HG03520 (cell line): ENCODE results near the gene KRT74.

Source experiments
- ATAC-seq: cut with Tn5 transposase; IDR thresholded peaks from one replicate; pipeline ENCODE4 v1.9.1; 2021; ENCODE audit warnings: mild to moderate bottlenecking, moderate library complexity; ENCODE audit not compliant: unreplicated experiment

The KRT74 gene

GRCh38 chr12:52539821-52540173 lies 33.8 kb downstream of the KRT74 start:
- ATAC-seq = no peak

- no peak for ATAC-seq
Observed at GRCh38 chr12:52539083-52539820, 34.4 kb downstream of the KRT74 start.

DNA sequence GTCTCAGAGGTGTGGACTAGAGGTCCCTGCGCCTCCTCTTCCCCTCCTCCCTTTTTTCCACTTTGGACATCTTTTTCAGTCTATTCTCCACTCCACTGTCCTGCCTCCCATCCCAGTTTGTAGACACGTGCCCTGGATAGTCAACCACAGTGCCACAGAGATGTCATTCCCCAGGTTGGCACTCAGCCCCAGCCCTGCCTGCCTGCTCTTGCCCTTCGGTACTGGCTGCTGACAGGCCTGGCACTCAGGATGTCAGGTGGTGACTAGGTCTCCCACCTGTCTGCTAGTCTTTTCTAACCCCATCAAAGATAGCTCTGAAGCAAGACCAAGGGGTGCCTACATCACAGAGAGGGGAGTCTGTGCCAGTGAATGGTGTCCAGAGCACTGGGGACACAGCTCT lies 36.5 kb downstream of the KRT74 start:
- no peak for ATAC-seq

- no peak for ATAC-seq
Observed at GRCh38 chr12:52535574-52535973, 38.1 kb downstream of the KRT74 start.

DNA sequence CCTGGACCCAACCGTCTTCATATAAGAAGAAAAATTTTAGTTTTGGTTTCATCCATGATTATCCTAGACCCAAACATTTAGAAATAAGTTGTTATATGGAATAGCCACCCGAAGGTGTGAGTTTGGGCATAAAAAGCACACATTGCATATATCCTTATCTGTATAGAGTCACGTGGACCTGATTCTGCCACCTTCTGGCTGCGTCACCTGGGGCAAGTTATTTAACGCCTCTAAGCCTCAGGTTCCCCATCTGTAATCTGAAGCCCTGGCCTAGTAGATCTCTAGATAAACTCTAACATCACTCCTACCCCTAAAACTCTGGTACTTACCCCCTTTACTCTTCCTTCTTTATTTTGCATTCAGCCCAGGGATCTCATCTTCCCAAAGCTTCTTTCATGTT lies 39.2 kb downstream of the KRT74 start:
- no peak for ATAC-seq

DNA sequence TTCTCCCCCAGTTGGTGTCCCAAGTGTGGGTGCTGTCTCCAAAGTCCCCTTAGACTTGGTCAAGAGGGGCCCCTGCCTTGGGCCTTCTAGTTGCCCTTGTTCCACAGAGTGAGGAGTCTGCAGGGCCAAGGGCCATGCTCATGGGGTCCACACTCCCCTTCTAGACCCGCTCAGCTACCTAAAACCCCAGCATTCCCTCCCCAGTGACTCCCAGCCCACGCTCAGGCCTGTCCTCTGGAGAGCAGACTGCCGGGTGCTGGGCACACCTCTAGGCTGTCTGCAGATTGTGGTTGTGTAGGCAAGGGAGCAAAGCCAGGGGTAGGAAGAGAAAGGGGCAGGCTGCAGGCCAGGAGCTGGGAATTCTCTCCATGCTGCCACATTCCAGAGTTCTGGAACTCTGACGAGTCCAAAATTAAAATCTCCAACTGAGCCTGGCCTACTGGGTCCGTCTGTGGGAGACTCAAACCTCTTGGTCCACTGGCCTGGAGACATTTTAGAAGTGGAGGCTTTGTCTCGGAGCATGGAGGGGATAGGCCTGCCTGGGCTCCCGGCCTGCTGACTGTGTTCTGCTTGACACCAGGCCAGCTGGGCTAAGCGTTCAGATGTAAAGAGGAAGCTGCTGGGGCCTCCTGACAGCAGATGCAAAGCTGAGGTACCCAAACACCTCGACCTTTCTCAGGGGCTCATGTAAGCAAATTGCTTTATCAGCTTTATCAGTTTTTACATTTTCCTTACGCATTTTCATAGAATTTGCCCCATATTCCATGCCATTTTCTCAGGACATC lies 39.8 kb downstream of the KRT74 start:
- ATAC-seq = no peak

DNA sequence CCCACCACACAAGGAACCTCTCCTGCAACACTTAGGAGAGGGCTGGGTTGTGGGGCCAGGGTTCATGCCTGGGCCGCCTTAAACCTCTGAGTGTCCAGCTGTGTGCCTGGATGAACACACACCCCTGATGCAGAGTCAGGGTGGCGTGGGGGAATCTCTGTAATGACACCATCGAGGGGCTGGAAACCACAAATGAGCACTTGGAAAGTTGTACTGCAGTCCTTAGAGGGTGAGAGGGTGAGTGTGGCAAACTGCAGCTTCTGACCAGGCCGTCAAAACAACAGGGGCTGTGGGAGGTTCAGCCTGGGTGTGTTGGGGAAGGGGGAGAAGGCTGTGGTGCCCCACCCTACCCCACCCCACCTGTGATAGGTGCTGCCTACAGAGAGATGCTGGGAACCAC lies 41.0 kb downstream of the KRT74 start:
- no peak for ATAC-seq

- no peak for ATAC-seq
Observed at GRCh38 chr12:52531566-52532300, 41.9 kb downstream of the KRT74 start.

- no peak for ATAC-seq
Observed at GRCh38 chr12:52530905-52531304, 42.7 kb downstream of the KRT74 start.

- no peak for ATAC-seq
Observed at GRCh38 chr12:52530366-52530765, 43.3 kb downstream of the KRT74 start.

DNA sequence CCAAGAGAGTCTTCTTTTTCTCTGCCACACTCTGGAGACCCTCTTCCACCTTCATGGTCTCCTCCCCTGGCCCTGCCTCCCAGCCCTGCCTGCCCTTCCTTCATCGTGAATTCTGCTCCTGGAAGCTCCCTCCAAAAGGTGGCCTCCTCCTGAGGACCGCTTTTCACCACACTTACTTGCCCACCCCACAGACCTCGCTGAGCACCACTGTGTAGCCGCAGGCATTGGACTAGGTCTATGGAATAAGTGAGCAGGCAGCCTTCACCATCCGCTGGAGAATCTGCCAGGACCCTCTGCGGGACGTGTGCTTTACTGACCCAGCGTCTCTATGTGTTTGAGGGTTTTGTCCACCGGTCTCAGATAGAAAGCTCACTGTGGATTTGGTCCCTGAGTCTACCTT lies 43.8 kb downstream of the KRT74 start:
- ATAC-seq = no peak

DNA sequence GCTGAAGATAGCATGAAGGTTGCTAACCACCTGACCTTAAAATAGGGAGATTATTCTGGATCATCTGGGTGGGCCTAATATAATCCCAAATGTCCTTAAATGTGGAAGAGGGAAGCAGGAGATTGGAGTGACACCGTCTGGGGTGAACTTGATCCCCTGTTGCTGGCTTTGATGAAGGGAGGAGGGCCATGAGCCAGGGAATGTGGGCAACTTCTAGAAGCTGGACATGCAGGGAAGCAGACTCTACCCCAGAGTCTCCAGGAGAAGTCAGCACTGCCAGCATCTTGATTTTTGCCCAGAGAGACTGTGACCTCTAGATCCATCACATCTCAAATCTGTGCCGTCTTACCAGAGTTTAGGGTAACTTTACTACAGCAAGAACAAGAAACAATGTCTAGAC lies 44.2 kb downstream of the KRT74 start:
- ATAC-seq = no peak

DNA sequence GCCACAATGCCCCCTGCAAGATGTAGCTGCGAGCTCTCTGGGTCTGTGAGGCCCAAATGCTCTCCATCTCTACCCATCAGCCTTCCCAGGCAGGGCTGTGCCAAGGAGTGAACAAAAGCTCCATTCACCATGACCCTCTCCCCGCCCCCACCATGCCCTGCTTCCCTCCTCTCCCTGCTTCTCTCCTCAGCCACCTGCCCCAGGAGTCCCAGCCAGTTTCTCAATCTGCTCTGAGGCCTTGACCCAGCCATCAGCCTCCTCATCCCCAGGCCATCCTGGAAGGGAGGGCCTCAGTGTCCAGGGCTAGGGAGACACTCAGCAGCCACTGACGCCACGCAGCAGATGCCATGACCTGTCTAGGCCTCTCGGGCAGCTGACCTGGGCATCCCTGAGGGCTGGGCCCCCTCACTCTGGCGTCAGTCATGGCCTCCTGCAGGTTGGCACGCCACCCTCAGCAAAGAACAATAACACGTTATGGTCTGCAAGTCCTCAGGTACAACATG lies 45.0 kb downstream of the KRT74 start:
- no peak for ATAC-seq

DNA sequence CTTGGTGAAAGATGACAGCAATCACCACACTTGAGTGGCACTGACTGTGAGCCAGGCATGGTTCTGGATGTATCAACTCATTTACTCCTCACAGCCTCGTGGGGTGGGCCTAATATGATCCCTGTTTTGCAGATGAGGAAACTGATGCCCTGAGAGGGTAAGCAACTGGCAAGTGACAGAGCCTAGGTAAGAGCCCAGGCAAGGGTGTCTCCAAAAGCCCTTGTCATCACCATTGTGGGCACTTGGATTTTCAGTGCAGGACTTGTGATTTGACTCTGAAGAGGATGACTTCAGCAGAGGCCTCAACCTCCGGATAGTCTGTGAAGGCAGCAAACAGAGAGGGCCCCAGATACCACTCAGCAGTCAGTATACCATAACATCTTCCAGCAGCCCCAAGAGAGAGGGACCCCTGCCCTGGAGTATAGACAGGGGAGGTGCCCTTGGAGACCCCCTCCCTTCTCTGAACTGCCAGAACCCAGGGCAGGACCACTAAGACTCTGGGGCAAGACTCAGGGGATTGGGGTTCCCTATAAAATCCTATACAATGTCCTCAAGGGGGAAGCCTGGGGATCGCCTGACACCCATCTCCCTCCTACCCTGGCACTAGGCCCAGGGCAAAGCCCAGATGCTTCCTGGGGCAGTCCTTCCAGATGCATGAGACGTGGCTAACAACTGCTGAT lies 46.4 kb downstream of the KRT74 start:
- ATAC-seq = no peak

GRCh38 chr12:52526511-52526951 lies 47.1 kb downstream of the KRT74 start:
- ATAC-seq = no peak

GRCh38 chr12:52525661-52526499 lies 47.8 kb downstream of the KRT74 start:
- ATAC-seq = no peak

DNA sequence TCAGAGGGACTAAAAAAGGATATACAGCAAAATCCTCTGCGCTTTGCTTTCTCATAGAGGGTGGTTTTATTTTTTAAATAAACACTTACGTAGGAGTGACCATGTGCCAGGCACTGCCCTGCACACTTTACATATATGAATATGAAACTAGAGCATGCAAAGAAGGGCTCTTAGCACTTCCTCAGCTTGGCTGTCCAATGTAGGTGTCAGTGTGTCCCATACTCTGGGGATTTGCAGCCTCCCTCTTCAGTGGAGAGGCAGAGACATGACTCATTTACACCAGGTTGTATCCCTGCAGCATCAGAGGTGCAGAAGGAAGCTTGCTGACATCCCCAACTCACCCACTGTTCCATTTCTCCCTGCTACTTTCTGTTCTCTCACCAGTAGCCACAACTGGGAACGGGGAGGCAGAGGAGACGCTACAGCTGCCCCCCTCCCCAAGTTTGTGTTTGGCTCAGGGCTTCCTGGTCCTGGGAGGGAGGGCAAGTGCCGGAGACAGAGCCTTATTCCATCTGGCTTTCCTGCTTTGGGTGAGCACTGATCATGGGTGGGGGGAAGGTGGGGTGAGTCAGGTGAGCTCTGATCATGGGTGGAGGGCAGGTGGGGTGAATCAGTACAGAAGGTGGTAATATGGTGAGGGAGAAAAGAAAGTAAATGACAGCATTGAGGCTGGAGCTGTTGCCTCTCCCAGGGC lies 48.6 kb downstream of the KRT74 start:
- peak; percentile 78 for ATAC-seq

DNA sequence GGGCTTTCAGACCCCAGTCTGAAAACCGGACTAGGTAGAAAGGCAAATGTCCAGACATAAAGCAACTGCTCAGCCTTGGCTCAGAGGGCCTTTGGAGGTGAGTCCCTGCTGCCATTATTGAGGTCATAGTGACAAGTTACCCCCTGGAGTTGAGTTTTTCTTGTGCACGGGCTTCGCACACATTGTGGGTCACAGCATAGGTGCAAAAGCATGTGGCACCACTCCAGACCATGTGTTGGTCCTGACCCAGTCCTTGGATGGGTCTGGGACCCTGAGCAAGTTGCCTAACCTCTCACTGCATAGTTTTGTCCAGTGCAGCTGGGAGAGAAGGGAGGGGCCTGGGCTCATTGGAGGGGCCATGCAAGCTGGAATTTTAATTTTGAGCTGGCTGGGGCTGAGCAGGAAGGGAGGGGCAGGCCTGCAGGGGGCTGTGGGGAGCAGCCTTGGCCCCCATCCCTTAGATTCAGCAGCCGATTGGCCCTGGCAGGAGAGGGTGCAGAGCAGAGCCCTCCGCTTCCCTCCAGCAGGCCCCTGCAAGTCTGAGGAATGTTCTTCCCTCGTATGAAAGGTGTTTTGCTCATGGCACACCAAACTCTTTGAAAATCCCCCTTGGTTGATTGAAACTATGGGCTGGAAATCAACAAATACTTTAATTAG lies 49.3 kb downstream of the KRT74 start:
- ATAC-seq = no peak

GRCh38 chr12:52523824-52524223 lies 49.8 kb downstream of the KRT74 start:
- ATAC-seq = no peak
